K562 (cell line): ENCODE data around the gene CELSR2. TPM values are rescaled to one million over a fixed set of nuclear protein-coding genes. Genes with fewer than 3 reads are reported as not detected.

Source experiments
- CEBPZ ChIP-seq: fragments of 150-350 bp; IDR thresholded peaks from 2 replicates; pipeline ENCODE4 v1.6.1; 2014; ENCODE audit warnings: low read depth, mild to moderate bottlenecking, low read length, borderline replicate concordance
- EGR1 ChIP-seq: fragments of 450-650 bp; conservative IDR thresholded peaks from 2 replicates; pipeline ENCODE4 v1.6.1; 2017; ENCODE audit warnings: mild to moderate bottlenecking
- HDGF ChIP-seq: fragments of 450-650 bp; IDR thresholded peaks from 2 replicates; pipeline ENCODE4 v1.6.1; 2016
- HNRNPH1 ChIP-seq: fragments of 200-400 bp; formaldehyde crosslinking; optimal IDR thresholded peaks from 2 replicates; pipeline ENCODE3; 2017; ENCODE audit warnings: low read depth, mild to moderate bottlenecking, low read length, moderate library complexity
- HNRNPUL1 ChIP-seq: fragments of 200-400 bp; formaldehyde crosslinking; IDR thresholded peaks from 2 replicates; pipeline ENCODE4 v1.6.1; 2017; ENCODE audit warnings: low read length
- IRF2 ChIP-seq: sonication (generic); formaldehyde crosslinking; IDR thresholded peaks from 2 replicates; pipeline ENCODE4 v1.8.1; 2022; ENCODE audit warnings: mild to moderate bottlenecking, missing genetic modification reagents
- KDM5B ChIP-seq: fragments of 200-600 bp; sonication (generic); IDR thresholded peaks from 2 replicates; pipeline ENCODE4 v1.6.1; 2012; ENCODE audit warnings: low read depth, mild to moderate bottlenecking, moderate library complexity, low read length, control low read depth, inconsistent platforms; ENCODE audit not compliant: insufficient replicate concordance
- LCOR ChIP-seq: sonication (generic); formaldehyde crosslinking; IDR thresholded peaks from 2 replicates; pipeline ENCODE4 v1.8.0; 2022; ENCODE audit warnings: mild to moderate bottlenecking, missing genetic modification reagents
- POLR2AphosphoS5 ChIP-seq: IDR thresholded peaks from 2 replicates; pipeline ENCODE4 v1.6.1; 2011; ENCODE audit warnings: mild to moderate bottlenecking, low read depth, low read length, moderate library complexity; ENCODE audit not compliant: control insufficient read depth, insufficient read depth
- PRPF4 ChIP-seq: fragments of 200-400 bp; formaldehyde crosslinking; IDR thresholded peaks from one replicate; pipeline ENCODE4 v1.6.1; 2017; ENCODE audit warnings: low read length, low read depth, mild to moderate bottlenecking; ENCODE audit not compliant: insufficient read depth, poor library complexity, severe bottlenecking
- SNRNP70 ChIP-seq: fragments of 200-400 bp; formaldehyde crosslinking; optimal IDR thresholded peaks from 2 replicates; pipeline ENCODE3; 2017; ENCODE audit warnings: low read depth, low read length
- SRSF1 ChIP-seq: fragments of 200-400 bp; formaldehyde crosslinking; IDR thresholded peaks from 2 replicates; pipeline ENCODE4 v1.6.1; 2017; ENCODE audit warnings: mild to moderate bottlenecking, low read depth, low read length, moderate library complexity
- SRSF7 ChIP-seq: fragments of 200-400 bp; formaldehyde crosslinking; optimal IDR thresholded peaks from 2 replicates; pipeline ENCODE3; 2017; ENCODE audit warnings: mild to moderate bottlenecking, low read depth, low read length
- TCF3 ChIP-seq: sonication (generic); formaldehyde crosslinking; IDR thresholded peaks from 2 replicates; pipeline ENCODE4 v1.4.0; 2020; ENCODE audit warnings: mild to moderate bottlenecking, missing genetic modification reagents
- ZBED1 ChIP-seq: IDR thresholded peaks from 2 replicates; pipeline ENCODE4 v1.6.1; 2014
- ZBTB5 ChIP-seq: fragments of 450-650 bp; IDR thresholded peaks from 2 replicates; pipeline ENCODE4 v1.6.1; 2017; ENCODE audit warnings: antibody characterized with exemption
- ZC3H8 ChIP-seq: fragments of 450-650 bp; IDR thresholded peaks from 2 replicates; pipeline ENCODE4 v1.6.1; 2017
- ZNF133 ChIP-seq: fragments of 250-450 bp; sonication (Bioruptor Pico); IDR thresholded peaks from 2 replicates; pipeline ENCODE4 v1.4.0; 2020; ENCODE audit warnings: mild to moderate bottlenecking
- ZNF280A ChIP-seq: fragments of 450-650 bp; IDR thresholded peaks from 2 replicates; pipeline ENCODE4 v1.6.1; 2018; ENCODE audit warnings: mild to moderate bottlenecking, low read depth; ENCODE audit not compliant: partially characterized antibody
- ZNF408 ChIP-seq: fragments of 250-450 bp; sonication (Bioruptor Pico); IDR thresholded peaks from 2 replicates; pipeline ENCODE4 v1.4.0; 2020; ENCODE audit warnings: low read depth, mild to moderate bottlenecking, moderate library complexity
- polyA plus RNA-seq, 8 experiments: library from polyadenylated mRNA; depleted of rRNA in 4 of 8; stranded (reverse) in 5 of 8; unstranded in 3 of 8; fragments of >200 nt; fragmentation: Nextera tagmentation in 2 of 8; fragmentation: Illumina TruSeq in 1 of 8; extraction: Ambion mirVana in 2 of 8; extraction: Trizol in 1 of 8; gene quantifications; 2 replicates each; pipeline versions ENCODE4 v1.2.1 to v1.2.3, GENCODE V29; 2011 to 2014; ENCODE audit warnings: inconsistent platforms in 1 of 8, missing spikeins in 1 of 8
- total RNA-seq, 7 experiments: library from RNA; depleted of rRNA in 6 of 7; stranded (reverse); fragments of >200 nt in 6 of 7; fragmentation: Illumina TruSeq in 2 of 7; extraction: Trizol in 2 of 7; gene quantifications; 2 replicates each; pipeline versions ENCODE4 v1.2.1 to v1.2.3, GENCODE V29; 2011 to 2021; ENCODE audit warnings: low replicate concordance in 1 of 7
- TF ChIP-seq, protein P1 (sequence below): fragments of 450-650 bp; formaldehyde crosslinking; IDR thresholded peaks from 2 replicates; pipeline ENCODE4 v1.4.0; 2020; ENCODE audit warnings: mild to moderate bottlenecking

CELSR2 gene
- total and polyA plus RNA-seq, 9 of the 15 experiments (the other 6 are each of a cell fraction or from before 2014, with no cell fraction given), result 0.31 to 21.9 (median 4.2) TPM

DNA sequence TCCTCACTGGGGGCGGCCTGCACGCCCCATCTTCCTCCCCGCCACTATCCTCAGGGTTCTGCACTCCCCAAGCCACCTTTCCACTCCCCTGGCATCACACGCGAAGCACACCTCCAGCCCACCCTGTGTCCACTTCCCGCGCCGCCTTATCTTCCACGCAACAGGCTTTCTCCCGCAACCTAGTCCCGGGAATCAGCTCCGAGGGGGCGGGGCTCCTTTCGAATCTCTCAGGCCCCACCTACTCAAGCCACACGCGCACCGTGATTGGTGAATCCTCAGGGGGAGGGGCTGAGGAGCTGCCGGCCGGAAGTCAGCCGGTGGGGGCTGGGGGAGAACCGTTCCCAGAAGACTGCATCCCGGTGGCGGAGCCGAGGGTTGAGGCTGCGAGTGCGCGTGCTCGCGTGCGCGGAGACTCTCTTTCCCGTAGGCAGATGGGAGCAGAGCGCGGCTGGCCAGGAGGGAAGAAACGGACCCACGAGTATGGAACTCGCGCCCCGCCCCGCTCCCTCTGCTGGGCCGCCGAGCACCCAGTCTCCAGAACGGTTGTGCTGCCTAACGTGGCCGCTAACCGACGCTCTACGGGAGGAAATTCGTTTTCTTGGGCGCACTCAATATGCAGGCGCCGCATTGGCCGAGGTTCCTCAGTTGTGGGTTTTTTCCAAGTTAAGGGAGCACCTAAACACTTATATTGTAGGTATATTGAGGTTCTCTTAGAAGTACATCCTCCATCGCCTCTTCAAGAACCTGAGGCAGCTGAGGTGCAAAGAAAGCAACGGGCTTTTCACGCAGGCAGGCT, 33.8 kb downstream of the CELSR2 start, which contains the start of gene PSRC1 (continued):
- TF ChIP-seq SNRNP70 (no peak), IRF2 (CRISPR knock-in tag) (no peak), TCF3 (CRISPR knock-in tag) (peak; percentile 40; the same call in 1 of the 2 replicates), ZNF280A (no peak), ZBED1 (peak; percentile 85; the same call in 1 of the 2 replicates), HNRNPUL1 (no peak), LCOR (CRISPR knock-in tag) (peak; percentile 68), ZNF408 (CRISPR knock-in tag) (no peak), ZC3H8 (no peak), HNRNPH1 (no peak), KDM5B (peak; percentile 90), HDGF (peak; percentile 87; the same call in 1 of the 2 replicates), POLR2AphosphoS5 (peak; percentile 90; the same call in 1 of the 2 replicates), EGR1 (peak; percentile 64; the same call in 1 of the 2 replicates), PRPF4 (no peak), ZNF133 (CRISPR knock-in tag) (no peak), CEBPZ (no peak), SRSF1 (no peak), SRSF7 (no peak), ZBTB5 (no peak)
- TF ChIP-seq, protein P1, sequence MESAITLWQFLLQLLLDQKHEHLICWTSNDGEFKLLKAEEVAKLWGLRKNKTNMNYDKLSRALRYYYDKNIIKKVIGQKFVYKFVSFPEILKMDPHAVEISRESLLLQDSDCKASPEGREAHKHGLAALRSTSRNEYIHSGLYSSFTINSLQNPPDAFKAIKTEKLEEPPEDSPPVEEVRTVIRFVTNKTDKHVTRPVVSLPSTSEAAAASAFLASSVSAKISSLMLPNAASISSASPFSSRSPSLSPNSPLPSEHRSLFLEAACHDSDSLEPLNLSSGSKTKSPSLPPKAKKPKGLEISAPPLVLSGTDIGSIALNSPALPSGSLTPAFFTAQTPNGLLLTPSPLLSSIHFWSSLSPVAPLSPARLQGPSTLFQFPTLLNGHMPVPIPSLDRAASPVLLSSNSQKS (CRISPR knock-in tag), result no peak
